Gastroesophageal sphincter (tissue), 4 donors: ENCODE measurements around the gene RNF41. TPM values are rescaled to one million over a fixed set of nuclear protein-coding genes. Genes with fewer than 3 reads are reported as not detected.

Experiments
- ATAC-seq: fragments of 150-250 bp; one replicate; pipeline ENCODE4 v1.9.1; 2016; ENCODE audit warnings: mild to moderate bottlenecking, moderate library complexity
- H3K27ac ChIP-seq, 4 donors: fragments of 200-600 bp; sonication (generic) in 3 of 4; 1 replicate in 3 of 4; 2 replicates in 1 of 4; pipeline ENCODE4 v1.5.1; 2016 to 2019
- H3K27me3 ChIP-seq: fragments of 200-600 bp; sonication (generic); one replicate; pipeline ENCODE4 v1.5.1; 2019
- H3K36me3 ChIP-seq, 2 donors: fragments of 200-600 bp; sonication (generic); one replicate each; pipeline ENCODE4 v1.5.1; 2019; ENCODE audit warnings: control low read depth in 1 of 2
- H3K4me1 ChIP-seq, 3 donors: fragments of 200-600 bp; sonication (generic); 1 replicate in 2 of 3; 2 replicates in 1 of 3; pipeline ENCODE4 v1.5.1; 2016 to 2019; ENCODE audit warnings: control low read depth in 2 of 3
- H3K4me3 ChIP-seq, 2 donors: fragments of 200-600 bp; sonication (generic); one replicate each; pipeline ENCODE4 v1.5.1; 2019; ENCODE audit warnings: mild to moderate bottlenecking in 1 of 2, moderate library complexity in 1 of 2
- H3K9me3 ChIP-seq, 3 donors: fragments of 200-600 bp; sonication (generic); one replicate each; pipeline ENCODE4 v1.5.1; 2017 to 2019; ENCODE audit warnings: control low read depth in 2 of 3
- CTCF ChIP-seq, 4 experiments: fragments of 200-600 bp in 2 of 4; fragments of 450-650 bp in 2 of 4; sonication (generic) in 1 of 4; IDR thresholded peaks; one replicate each; pipeline ENCODE4 v1.5.1; 2017 to 2019; ENCODE audit warnings: antibody characterized with exemption in 4 of 4, mild to moderate bottlenecking in 2 of 4, moderate library complexity in 2 of 4
- EP300 ChIP-seq: sonication (generic); formaldehyde crosslinking; IDR thresholded peaks from one replicate; pipeline ENCODE4 v1.6.1; 2017; ENCODE audit warnings: antibody characterized with exemption, mild to moderate bottlenecking
- POLR2A ChIP-seq, 2 donors: fragments of 450-650 bp; IDR thresholded peaks; one replicate each; pipeline ENCODE4 v1.6.1; 2017; ENCODE audit warnings: antibody characterized with exemption in 2 of 2, mild to moderate bottlenecking in 2 of 2, moderate library complexity in 1 of 2
- POLR2AphosphoS5 ChIP-seq: sonication (generic); formaldehyde crosslinking; IDR thresholded peaks from one replicate; pipeline ENCODE4 v1.6.1; 2017; ENCODE audit warnings: antibody characterized with exemption
- WGBS, 2 donors: methylation state at CpG; one replicate each; pipeline ENCODE4 v1.1.5; 2018; ENCODE audit warnings: low coverage in 1 of 2; 5-methylcytosine and 5-hydroxymethylcytosine counted together
- total RNA-seq, 4 donors: library from RNA; depleted of rRNA; stranded (reverse); fragments of >200 nt; gene quantifications; one replicate each; pipeline ENCODE4 v1.1.0, GENCODE V29; 2016

RNF41 gene
- total RNA-seq, 4 donors from 2014 or later: 63.7 to 119 (median 102) TPM

- no peaks in the 10 kb centered on the region for H3K9me3 ChIP-seq
- no peak for TF ChIP-seq POLR2A (IDR thresholded peaks at IDR 0.05)
- no peak for TF ChIP-seq EP300
- TF ChIP-seq POLR2AphosphoS5: no peak
- no peak for TF ChIP-seq CTCF (IDR thresholded peaks at IDR 0.05)
- no peak for ATAC-seq
- no peak overlapping the region for H3K4me3 ChIP-seq
- no peaks in the 10 kb centered on the region for H3K27me3 ChIP-seq
- no peak overlapping the region for H3K27ac ChIP-seq
- peaks cover 6 to 31% (median 19%) of the 10 kb centered on the region in 3 donors for H3K4me1 ChIP-seq
- peaks cover 0 to 4% of the 10 kb centered on the region in 2 donors for H3K36me3 ChIP-seq
- WGBS, 2 donors: 61 to 74% methylated on average over 4 to 5 of the region's 5 CpGs
Measured at GRCh38 chr12:56261503-56262232, 39.9 kb upstream of the RNF41 start.

DNA sequence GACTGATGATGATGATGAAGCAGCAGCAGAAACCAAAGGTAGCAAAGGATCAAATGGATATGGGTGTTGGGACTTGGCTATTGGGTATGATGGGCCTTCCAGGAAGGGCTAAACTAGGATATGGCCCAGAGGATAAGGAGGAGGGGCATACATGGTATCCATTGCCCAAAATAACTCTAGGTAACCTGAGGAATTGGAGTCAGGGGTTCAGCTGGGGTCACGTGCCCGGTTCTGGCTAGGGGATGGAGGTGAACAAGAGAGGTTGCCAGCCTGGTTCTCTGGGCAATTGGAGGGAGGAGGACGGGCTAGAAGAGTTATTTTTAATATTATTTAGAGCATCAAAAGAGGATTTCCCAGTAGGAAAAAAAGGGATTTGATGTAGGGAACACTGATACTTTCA lies 39.2 kb upstream of the RNF41 start:
- peaks cover 0 to 10% of the 10 kb centered on the region in 2 donors for H3K36me3 ChIP-seq
- no peak overlapping the region for H3K27ac ChIP-seq

DNA sequence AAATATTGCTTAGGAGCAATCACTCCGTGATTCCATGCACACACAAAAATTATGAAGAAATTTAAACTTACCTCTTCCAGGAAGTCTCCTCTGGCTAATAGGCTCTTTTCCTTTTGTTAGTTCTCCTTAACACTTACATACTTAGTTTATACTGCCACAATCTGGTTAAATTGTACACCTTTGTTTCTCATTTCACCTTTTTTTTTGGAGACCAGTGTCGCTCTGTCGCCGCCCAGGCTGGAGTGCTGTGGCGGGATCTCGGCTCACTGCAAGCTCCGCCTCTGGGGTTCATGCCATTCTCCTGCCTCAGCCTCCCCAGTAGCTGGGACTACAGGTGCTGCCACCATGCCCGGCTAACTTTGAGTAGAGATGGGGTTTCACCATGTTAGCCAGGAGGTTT lies 38.7 kb upstream of the RNF41 start:
- peaks cover 4 to 33% (median 21%) of the 10 kb centered on the region in 3 donors for H3K4me1 ChIP-seq
- H3K4me3 ChIP-seq: no peak overlapping the region
- no peaks in the 10 kb centered on the region for H3K9me3 ChIP-seq
- TF ChIP-seq POLR2AphosphoS5: no peak
- TF ChIP-seq EP300: no peak
- TF ChIP-seq POLR2A (IDR thresholded peaks at IDR 0.05): no peak
- TF ChIP-seq CTCF (IDR thresholded peaks at IDR 0.05): no peak
- H3K27ac ChIP-seq: no peak overlapping the region
- H3K36me3 ChIP-seq: peaks cover 0 to 15% of the 10 kb centered on the region in 2 donors
- 91% methylated on average over 6 to 7 of the region's 8 CpGs for WGBS, 2 donors
- ATAC-seq: no peak
- no peaks in the 10 kb centered on the region for H3K27me3 ChIP-seq

More for the DNA sequence above, 39.2 kb upstream of the RNF41 start:
- ATAC-seq: no peak
- no peak overlapping the region for H3K4me3 ChIP-seq
- TF ChIP-seq POLR2A (IDR thresholded peaks at IDR 0.05) (no peak), POLR2AphosphoS5 (no peak), EP300 (no peak), CTCF (IDR thresholded peaks at IDR 0.05) (no peak)
- 74 to 83% methylated on average over 3 of the region's 3 CpGs for WGBS, 2 donors
- no peaks in the 10 kb centered on the region for H3K27me3 ChIP-seq
- peaks cover 4 to 32% (median 21%) of the 10 kb centered on the region in 3 donors for H3K4me1 ChIP-seq
- H3K9me3 ChIP-seq: no peaks in the 10 kb centered on the region

DNA sequence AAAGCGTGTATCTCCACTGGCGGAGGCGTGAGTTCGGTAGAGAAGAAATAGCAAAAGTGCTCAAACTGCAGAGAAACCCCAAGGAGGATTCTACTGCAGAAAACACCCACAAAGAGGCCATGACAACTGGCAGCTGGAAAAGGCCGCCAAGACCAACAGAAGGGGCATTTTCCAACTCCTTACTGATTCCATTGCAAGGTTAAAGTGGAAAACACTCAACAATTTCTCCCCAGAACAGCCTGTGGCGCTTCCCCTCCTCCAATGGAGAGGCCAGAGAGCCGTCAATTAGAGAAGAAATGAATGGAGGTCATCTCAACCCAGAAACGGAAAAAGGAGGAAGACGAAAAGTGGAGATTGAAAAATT lies 37.1 kb upstream of the RNF41 start:
- no peak for ATAC-seq
- Histone ChIP-seq H3K9me3 (no peaks in the 10 kb centered on the region), H3K36me3 (peaks cover 0 to 31% of the 10 kb centered on the region in 2 donors), H3K27ac (peak overlapping the region; percentile 70 to 96 (median 92)), H3K4me3 (peak overlapping the region; percentile 82 to 96), H3K4me1 (peaks cover 4 to 34% (median 21%) of the 10 kb centered on the region in 3 donors), H3K27me3 (no peaks in the 10 kb centered on the region)
- TF ChIP-seq POLR2A (IDR thresholded peaks at IDR 0.05) (no peak), POLR2AphosphoS5 (no peak), EP300 (no peak), CTCF (IDR thresholded peaks at IDR 0.05) (no peak)
- 2 to 20% methylated on average over 3 to 8 of the region's 9 CpGs for WGBS, 2 donors
